IPS DF 19.7 (cell line): ENCODE measurements around the gene KCNAB1.
"Not testable (repeated sequence)": the region's sequence is repeated elsewhere in the genome, so short reads cannot be mapped to it uniquely, and the experiment has no call there.

ENCODE experiments used
- DNase-seq: peaks from one replicate; pipeline ENCODE4 v3.0.0-alpha.2; 2013; ENCODE audit warnings: low read depth, low spot score

Gene KCNAB1

DNA sequence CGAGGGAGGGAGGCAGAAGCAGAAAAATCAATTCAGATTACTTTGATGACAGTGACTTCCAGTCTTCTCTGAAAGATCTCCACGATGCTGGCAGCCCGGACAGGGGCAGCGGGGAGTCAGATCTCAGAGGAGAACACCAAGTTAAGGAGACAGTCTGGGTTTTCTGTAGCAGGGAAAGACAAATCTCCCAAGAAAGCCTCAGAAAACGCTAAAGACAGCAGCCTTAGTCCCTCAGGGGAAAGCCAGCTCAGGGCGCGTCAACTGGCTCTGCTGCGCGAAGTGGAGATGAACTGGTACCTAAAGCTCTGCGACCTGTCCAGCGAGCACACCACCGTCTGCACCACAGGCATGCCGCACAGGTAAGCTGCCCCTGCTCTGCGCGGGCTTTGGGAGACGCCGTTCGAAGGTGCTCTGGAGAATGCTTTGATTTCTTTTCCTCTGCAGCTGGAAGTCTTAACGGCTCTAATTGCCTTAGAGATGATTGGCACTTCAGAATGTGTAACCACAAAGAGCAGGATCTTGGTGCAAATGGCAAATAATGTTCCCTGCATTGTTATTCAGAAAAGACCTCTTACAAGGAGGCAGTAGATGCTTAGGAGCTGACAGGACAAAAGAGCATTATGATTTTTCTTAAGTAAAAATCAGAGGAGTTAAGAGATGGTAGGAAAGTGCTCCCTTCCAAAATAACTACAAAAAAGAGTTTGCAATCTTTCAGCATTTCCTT is at the start of gene KCNAB1:
TSS of gene KCNAB1 (plus strand) at position 51 of the 724 bp plus-strand sequence.
- no peak for DNase-seq

GRCh38 chr3:156071031-156071430 is 49.3 kb upstream of the KCNAB1 start:
- DNase-seq, result no peak

- DNase-seq, result not testable (repeated sequence)
These were observed 47.3 kb upstream of the KCNAB1 start for GRCh38 chr3:156072950-156073657.

DNA sequence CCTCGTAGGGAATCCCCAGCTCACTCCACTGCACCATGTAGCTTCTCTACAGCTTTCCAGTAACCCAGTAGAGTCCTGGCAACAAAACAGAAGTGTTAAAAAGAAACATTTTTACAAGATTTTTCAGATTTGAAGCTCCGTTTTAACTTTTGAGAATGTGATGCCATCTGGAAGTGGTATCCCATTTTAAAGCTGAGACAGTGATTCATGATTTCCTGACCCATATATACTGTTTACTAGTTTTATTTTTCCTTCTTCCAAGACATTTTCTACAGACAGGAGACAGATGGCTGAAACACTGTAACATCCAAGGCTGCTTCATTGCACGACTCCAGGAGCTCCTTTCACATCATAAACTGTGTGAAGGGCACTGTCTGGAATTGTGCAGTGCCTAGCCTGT is 30.3 kb upstream of the KCNAB1 start:
- no peak for DNase-seq

DNA sequence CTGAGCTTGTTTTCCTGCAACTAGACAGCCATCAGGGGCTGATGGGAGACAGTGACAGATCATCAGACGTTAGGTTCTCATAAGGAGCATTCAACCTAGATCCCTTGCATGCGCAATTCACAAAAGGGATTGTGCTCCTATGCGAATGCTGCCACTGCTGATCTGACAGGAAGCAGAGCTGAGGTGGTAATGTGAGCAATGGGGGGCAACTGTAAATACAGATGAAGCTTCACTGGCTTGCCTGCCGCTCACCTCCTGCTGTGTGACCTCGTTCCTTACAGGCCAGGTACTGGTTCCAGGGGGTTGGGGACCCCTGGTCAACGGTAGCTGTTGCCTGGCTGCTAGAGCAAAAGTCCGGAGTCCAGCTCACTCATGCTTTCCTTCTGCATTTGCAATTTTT is 26.4 kb upstream of the KCNAB1 start:
- peak; percentile 20 for DNase-seq

DNA sequence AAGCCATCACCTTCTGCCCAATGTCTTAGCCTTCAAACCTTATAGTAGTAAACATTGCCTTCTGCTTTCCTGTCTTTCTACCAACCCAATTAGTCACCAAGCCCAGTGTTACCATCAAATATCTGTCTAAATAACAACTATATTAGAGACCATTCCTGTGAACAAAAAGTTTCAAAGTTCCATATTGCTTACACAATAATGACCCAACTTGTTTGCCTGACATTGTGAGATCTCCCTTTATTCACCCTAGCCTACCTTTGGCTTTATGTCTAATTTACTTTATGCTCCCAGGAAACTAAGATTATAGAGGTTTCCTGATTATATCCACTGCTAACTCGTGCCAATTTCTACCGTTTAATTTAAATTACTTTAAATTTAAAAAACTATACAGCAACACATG is 26.0 kb upstream of the KCNAB1 start:
- no peak for DNase-seq

DNA sequence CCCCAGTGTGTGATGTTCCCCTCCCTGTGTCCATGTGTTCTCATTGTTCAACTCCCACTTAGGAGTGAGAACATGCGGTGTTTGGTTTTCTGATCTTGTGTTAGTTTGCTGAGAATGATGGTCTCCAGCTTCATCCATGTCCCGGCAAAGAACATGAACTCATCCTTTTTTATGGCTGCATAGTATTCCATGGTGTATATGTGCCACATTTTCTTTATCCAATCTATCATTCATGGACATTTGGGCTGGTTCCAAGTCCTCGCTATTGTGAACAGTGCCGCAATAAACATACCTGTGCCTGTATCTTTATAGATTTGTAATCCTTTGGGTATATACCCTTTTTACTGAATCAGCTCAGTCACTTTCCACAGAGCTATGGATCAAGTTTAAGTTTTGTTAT is 24.7 kb upstream of the KCNAB1 start:
- DNase-seq, result not testable (repeated sequence)

DNA sequence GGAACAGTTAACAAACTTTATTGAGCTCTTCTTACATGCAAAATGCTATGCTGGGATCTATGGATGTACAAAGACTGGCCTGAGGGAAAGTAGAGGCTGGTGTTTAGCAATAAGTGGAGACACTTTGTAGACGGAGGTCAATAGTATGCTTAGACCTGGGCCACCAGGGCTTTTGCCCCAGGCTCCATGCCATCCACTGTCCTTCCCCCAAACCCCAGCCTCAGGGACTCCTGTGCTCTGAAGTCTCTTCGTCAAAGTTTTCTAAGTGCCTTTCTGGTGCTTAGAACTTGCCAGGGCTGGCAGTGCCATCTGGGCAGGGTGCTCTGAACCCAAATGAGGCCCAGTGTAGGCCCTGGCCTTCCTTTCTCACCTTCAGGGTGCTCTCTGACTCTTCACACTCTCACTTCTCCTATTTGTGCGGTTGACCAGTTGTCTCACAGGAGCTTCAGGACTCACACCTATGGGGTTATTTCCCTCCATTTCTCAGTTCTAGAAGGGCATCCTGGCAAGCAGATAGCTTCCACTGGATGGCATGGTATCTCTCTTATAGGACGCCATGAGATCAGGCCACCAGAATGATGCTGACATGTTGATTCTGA is 21.8 kb upstream of the KCNAB1 start:
- DNase-seq, result no peak

- not testable (repeated sequence) for DNase-seq
These were observed 21.0 kb upstream of the KCNAB1 start for GRCh38 chr3:156099348-156099747.

DNA sequence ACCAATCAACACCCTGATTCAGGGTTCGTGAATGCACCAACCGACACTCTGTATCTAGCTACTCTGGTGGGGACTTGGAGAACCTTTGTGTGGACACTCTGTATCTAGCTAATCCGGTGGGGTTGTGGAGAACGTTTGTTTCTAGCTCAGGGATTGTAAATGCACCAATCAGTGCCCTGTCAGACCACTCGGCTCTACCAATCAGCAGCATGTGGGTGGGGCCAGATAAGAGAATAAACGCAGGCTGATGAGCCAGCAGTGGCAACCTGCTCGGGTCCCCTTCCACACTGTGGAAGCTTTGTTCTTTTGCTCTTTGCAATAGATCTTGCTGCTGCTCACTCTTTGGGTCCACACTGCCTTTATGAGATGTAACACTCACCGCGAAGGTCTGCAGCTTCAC is 20.4 kb upstream of the KCNAB1 start:
- DNase-seq, result not testable (repeated sequence)

DNA sequence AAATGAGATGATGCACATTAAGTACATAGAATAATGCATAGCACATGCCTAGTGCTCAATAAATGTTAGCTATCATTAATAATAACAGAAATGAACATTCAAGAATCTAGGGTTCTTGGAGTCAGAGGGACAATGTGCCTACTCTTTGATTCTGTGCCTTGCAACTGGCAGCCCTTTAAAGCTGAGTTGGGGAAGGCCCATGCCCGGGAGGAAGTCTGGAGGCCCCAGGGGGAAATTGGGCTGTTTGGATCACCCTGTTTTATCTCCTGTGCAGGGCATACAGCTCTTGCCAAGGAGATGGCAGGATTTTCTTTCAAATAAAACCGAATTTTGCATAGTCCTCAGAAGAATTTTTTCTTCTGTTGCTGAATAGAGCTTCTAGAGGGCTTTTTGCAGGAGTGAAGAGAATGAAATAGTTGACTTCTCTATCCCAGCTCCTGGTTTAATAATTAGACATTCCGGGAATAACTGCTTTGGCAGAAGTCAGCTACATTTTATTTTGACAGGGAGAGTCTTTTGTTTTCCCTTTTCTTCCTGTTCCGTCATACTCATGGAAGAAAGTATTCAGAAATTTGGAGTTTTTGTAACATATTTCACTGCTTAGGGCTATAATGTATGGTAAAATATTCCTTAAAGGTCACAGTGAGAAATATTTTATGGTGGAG is 18.0 kb upstream of the KCNAB1 start:
- no peak for DNase-seq

GRCh38 chr3:156106721-156107373 is 13.5 kb upstream of the KCNAB1 start:
- no peak for DNase-seq

DNA sequence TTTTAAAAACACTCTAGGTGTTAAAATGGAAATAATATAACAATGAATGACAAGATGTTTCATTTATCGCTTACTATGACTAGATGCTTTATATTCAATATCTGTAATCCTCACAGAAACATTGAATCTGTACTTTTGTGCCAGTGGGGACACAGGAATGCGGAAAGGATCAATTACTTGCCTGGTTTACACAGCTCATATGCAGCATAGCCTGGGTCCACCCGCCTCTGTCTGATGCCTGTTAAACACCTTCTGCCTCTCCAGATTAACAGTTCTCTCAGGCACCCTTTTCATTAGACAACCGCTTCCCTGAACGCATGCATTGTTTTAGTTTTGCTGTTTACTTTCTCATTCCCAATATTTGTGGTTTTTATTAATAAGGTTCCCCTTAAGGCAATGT is 12.9 kb upstream of the KCNAB1 start:
- no peak for DNase-seq

GRCh38 chr3:156108616-156109015 is 11.8 kb upstream of the KCNAB1 start:
- no peak for DNase-seq

DNA sequence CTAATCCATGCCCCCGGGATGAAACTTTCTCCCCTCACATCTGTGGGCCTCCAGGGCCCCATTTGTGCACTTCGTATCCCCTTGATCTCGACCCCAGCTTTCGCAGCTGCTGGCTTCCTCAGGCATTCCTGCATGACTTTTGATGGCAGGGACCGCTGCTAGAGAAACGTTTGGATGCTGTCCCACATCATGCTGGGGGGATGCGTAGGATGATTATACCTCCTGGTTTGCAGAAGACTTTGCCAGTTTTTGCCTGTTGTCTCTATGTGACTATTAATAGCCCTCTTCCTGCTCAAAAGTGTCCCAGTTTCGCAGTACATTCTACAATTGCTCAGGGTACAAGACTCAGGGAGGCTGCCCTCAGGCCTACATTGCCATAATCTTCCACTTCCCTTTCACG is 10.4 kb upstream of the KCNAB1 start:
- no peak for DNase-seq

DNA sequence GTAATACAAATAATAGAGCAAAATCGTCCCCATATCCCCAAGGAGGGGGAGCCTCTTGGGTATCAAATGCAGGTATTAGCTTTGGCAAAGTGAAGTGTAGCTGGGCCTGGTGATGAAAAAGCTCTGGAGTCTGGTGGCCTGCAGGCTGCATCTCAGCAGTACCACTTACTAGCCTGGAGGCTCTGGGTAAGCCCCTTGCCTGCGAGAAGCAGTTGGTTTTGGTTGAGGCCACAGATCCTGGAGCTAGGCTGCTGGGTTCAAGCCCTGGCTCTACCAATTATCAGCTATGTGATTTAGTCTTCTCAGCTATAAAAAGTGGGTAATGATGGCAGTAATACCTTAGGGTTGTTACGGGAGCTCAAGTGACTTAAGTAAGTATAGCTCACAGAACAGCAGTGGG is 6.1 kb downstream of the KCNAB1 start:
- DNase-seq, result no peak

- no peak for DNase-seq
These were observed 10.9 kb downstream of the KCNAB1 start for GRCh38 chr3:156131241-156131640.

DNA sequence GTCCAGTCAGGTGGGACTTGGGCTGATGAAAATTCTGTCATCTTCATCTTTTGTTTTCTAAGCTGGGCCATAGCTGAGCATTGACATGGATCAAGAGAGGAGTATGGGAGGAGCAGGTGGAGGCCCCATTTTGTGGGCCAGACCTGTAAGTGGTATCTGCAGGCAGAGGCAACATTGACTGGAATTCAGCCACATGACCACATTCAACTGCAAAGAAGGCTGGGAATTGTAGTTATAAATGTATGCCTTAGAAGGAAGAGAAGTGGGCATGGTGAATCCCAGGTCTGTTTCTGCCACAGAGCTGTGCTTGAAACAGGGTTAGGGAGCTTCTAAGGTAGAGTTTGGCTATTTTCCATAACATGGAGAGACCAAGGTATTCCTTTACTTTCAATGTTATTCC is 11.4 kb downstream of the KCNAB1 start:
- no peak for DNase-seq

- DNase-seq, result no peak
These were observed 11.9 kb downstream of the KCNAB1 start for GRCh38 chr3:156132313-156132712.

- no peak for DNase-seq
These were observed 12.7 kb downstream of the KCNAB1 start for GRCh38 chr3:156133076-156133475.

DNA sequence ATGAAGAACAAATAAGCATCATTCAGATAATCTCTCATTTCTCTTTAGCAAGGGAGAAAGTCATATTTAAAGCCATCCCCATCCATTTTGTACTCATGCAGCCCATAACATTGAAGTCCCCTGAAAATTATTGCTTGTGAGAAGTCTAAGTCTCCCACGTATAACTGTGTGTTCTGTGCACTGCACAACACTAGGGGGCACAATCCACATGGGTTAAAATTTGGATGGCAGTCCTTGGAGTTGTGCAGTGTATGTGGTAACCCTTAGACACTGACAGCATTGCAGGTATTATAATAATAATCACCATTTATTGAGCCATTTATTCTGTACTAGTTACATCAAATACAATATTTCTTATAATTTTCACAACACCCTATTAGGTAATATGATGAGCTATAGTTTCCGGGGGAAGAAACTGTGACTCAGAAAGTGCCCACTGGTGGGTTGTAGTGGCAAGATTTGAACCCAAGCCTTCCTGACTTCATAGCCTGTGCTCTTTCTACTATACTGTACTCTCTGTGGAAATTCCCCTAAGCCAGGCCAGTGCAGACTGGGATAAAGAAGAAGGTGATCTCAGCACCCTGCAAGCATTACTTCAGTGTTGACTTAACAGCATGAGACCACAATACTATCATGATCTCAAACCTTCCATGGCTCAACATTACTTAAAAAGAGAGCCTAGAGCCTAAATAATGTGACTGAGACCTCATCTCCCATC is 15.7 kb downstream of the KCNAB1 start:
- no peak for DNase-seq
